HG02943 (cell line): ENCODE results near the gene DSCAM.
"Not testable (repeated sequence)": the region's sequence is repeated elsewhere in the genome, so short reads cannot be mapped to it uniquely, and the experiment has no call there.

Experiments used
- ATAC-seq: cut with Tn5 transposase; IDR thresholded peaks from one replicate; pipeline ENCODE4 v1.9.1; 2021; ENCODE audit warnings: mild to moderate bottlenecking, low read depth, moderate library complexity; ENCODE audit not compliant: unreplicated experiment

Gene DSCAM

DNA sequence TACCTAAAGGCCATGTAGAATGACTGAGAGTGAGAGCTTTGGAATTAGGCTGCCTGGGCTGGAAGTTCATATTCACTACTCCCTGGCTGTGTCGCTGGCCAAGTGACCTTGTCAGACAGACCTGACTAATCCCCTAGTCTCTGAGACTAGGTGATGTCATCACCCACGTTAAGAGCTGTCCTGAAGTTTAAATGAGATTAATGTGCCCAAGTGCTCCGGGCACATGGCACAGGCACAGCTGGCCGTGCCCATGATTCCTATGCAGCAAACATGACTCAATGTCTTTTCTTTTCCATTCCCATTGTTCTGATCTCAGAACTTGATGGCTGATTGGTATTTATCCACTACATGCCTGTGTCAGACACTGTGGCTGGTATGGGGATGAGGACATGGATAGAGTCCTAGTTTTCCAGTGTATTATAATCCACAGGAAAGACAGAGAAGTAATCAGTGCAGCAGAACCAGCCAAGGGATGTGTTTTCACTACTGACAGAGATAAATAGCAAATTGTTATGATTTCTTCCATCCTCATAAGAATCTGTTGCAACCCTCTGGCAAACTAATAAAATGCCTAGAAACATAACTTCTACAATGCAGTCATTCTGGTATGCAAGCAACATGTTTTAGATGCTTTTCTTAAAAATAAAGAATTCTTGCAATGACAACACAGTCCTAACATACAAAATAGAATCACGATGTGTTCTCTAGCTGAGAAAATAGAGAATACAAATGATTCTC, 798.8 kb downstream of the DSCAM start:
- ATAC-seq = no peak

GRCh38 chr21:40047211-40047610, 799.7 kb downstream of the DSCAM start:
- ATAC-seq = no peak

GRCh38 chr21:40043866-40044265, 803.1 kb downstream of the DSCAM start:
- no peak for ATAC-seq

GRCh38 chr21:40043423-40043822, 803.5 kb downstream of the DSCAM start:
- no peak for ATAC-seq

- no peak for ATAC-seq
These were observed 805.5 kb downstream of the DSCAM start for GRCh38 chr21:40041446-40041845.

DNA sequence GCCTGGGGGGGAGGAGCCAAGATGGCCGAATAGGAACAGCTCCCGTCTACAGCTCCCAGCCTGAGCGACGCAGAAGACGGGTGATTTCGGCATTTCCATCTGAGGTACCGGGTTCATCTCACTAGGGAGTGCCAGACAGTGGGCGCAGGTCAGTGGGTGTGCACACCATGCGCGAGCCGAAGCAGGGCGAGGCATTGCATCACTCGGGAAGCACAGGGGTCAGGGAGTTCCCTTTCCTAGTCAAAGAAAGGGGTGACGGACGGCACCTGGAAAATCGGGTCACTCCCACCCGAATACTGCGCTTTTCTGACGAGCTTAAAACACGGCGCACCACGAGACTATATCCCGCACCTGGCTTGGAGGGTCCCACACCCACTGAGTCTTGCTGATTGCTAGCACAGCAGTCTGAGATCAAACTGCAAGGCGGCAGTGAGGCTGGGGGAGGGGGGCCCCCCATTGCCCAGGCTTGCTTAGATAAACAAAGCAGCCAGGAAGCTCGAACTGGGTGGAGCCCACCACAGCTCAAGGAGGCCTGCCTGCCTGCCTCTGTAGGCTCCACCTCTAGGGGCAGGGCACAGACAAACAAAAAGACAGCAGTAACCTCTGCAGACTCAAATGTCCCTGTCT, 813.7 kb downstream of the DSCAM start:
- not testable (repeated sequence) for ATAC-seq

DNA sequence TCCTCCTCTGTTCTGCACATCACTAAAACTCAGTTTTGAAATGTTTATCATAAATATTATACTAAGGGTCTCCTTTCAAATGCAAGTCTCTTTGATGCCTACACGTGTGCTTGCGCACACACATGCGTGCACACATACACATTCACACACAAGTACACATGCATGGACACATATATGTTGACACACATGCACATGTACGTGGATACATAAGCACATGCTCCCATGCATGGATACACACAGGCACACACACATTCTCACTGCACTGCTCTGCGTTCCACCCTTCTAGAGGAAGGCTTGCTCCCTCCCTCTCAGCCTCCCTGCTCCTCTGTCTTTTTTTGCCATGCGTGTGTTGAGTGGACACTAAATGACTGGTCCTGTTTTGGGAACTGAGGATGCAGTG, 817.1 kb downstream of the DSCAM start:
- no peak for ATAC-seq

DNA sequence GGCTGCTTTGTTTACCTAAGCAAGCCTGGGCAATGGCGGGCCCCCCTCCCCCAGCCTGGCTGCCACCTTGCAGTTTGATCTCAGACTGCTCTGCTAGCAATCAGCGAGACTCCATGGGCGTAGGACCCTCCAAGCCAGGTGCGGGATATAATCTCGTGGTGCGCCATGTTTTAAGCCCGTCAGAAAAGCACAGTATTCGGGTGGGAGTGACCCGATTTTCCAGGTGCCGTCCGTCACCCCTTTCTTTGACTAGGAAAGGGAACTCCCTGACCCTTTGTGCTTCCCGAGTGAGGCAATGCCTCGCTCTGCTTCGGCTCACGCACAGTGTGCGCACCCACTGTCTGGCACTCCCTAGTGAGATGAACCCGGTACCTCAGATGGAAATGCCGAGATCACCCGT, 818.6 kb downstream of the DSCAM start:
- ATAC-seq = not testable (repeated sequence)

GRCh38 chr21:40021558-40022351, 825.2 kb downstream of the DSCAM start:
- ATAC-seq = no peak

- ATAC-seq = no peak
These were observed 826.3 kb downstream of the DSCAM start for GRCh38 chr21:40020651-40021050.

- ATAC-seq = no peak
These were observed 828.0 kb downstream of the DSCAM start for GRCh38 chr21:40018871-40019475.

DNA sequence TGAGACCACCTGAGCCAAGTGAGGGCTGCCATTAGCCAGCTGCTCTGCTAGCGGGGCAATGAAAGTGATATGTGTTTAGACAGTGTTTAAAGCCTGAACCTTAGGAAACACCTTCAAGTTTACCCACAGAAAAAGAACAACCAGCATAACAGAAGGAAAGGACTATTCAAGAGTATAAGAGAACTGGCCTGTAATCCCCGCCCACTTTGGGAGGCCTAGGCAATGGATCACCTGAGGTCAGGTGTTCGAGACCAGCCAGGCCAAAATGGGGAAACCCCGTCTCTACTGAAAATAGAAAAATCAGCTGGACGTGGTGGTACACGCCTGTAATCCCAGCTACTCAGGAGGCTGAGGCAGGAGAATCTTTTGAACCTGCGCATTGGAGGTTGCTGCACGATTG, 830.3 kb downstream of the DSCAM start:
- ATAC-seq = no peak

DNA sequence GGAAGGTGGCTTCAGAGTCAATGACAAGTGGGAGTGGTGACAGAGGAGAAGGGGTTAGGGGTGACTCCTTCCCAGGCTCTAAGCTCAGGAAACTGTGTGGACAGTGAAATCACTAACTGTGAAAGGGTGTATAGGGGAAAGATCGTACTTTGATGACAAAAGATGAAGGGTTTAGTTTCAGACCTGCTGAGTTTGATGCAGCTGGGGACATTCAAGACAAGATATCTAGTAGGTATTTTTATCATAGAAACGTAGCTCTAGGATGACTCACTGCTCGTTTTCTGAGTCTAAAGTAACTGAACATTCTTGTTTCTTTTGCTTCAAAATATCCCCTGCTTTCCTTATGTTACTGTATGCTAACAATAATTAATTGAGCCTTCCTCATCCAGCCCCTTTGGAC, 830.7 kb downstream of the DSCAM start:
- no peak for ATAC-seq

DNA sequence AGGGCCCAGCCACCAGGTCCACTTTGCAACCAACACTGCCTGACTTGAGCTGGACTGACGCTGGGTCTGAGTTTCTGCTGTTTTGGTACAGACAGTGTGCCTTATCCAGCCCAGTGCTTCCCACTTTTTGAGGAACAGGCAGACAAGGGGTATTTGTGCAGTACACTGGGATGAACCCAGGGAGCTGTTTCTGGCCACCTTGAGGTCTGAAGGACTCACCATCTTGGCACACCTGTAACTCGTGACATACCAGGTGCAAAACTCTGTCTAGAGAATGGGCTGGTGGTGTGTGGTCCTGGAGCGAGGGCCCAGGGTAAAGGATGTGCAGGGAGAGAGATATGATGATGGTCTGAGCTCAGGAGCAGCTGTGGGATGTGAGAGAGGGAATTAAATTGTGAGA, 831.1 kb downstream of the DSCAM start:
- ATAC-seq = no peak

DNA sequence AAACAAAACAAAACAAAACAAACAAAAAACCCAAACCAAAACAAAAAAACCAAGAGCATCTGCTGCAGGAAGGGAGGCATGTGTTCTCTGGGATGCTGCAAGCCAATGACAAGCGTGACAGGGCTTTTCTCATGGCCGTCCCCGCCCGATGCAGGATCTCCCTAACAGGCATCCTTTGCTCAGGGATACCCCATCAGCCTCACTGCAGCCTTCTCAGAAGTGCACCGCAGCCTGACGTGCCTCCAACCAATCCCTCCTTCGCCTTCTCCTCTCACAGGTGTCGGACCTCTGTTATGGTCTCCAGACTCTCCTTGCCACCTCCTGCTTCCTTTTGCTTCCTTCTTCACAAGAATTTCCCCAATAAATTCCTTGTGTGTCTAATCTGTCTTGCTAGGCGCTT, 832.6 kb downstream of the DSCAM start:
- no peak for ATAC-seq

GRCh38 chr21:40013001-40013735, 833.8 kb downstream of the DSCAM start:
- ATAC-seq = no peak

DNA sequence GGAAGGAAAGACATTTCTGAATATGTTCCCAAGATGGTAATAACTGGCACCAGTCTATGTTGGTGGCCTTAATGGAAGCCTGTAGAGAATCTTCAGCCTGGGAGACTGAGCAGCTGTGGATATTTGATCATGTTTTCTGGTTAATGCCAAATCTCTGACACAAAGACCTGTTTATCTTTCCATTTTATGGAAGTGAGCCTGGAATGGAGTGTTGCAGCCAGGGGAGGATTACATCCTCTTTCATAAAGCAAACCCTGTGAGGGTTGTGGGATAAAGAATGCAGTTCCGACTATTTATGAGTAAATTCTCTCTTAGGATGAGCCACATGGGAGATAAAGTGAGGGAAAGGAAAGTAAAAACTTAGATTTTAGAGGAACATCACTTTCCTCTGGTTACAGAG, 835.6 kb downstream of the DSCAM start:
- no peak for ATAC-seq

DNA sequence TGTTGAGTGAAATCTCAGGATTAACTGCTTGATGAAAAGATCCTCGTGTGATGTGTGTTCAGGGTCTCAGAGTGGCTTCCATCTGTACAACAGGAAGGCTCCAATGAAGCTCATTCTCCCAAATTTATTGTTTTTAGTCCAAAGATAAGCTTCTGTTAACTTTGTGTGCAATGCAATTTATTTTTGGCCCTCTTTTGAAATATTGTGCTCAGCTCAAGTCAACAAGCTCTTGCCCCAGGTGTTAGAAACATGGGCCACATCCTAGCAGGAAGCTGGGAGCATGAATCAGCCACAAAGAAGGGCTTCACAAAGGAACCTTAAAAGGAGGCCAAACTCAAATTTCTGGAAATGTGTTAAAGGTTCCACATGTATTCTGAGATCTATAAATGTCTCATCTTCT, 844.0 kb downstream of the DSCAM start:
- no peak for ATAC-seq

GRCh38 chr21:39984286-39984991, 862.5 kb downstream of the DSCAM start:
- ATAC-seq = no peak
